Right atrium auricular region (tissue), 2 donors: Measurements from ENCODE around the gene SPOCK1. TPM values are rescaled to one million over a fixed set of nuclear protein-coding genes. Genes with fewer than 3 reads are reported as not detected.

ENCODE experiments used
- DNase-seq: peaks from one replicate; pipeline ENCODE4 v3.0.0-alpha.2; 2019; ENCODE audit warnings: low spot score
- H3K27ac ChIP-seq, 2 donors: fragments of 200-600 bp; sonication (generic); 1 replicate in 1 of 2; 2 replicates in 1 of 2; pipeline ENCODE4 v1.5.1; 2016 to 2019
- H3K27me3 ChIP-seq, 2 donors: fragments of 200-600 bp; sonication (generic); one replicate each; pipeline versions ENCODE4 v1.5.1 to v1.6.0; 2017 to 2019
- H3K36me3 ChIP-seq: fragments of 200-600 bp; sonication (generic); one replicate; pipeline ENCODE4 v1.5.1; 2016
- H3K4me1 ChIP-seq, 2 donors: fragments of 200-600 bp; sonication (generic); one replicate each; pipeline versions ENCODE4 v1.5.1 to v1.6.0; 2017 to 2019
- H3K4me3 ChIP-seq, 2 donors: fragments of 200-600 bp; sonication (generic); 1 replicate in 1 of 2; 2 replicates in 1 of 2; pipeline ENCODE4 v1.5.1; 2017 to 2019; ENCODE audit warnings: mild to moderate bottlenecking in 1 of 2, moderate library complexity in 1 of 2
- H3K9me3 ChIP-seq, 2 donors: fragments of 200-600 bp; sonication (generic); one replicate each; pipeline ENCODE4 v1.5.1; 2019
- total RNA-seq, 2 donors: library from RNA; depleted of rRNA; stranded (reverse); fragments of >200 nt; gene quantifications; one replicate each; pipeline ENCODE4 v1.1.0, GENCODE V29; 2016
- TF ChIP-seq, protein P1 (sequence below), 2 donors: fragments of 200-600 bp; sonication (generic); IDR thresholded peaks; one replicate each; pipeline ENCODE4 v1.5.1; 2019; ENCODE audit warnings: antibody characterized with exemption in 2 of 2

Gene SPOCK1
- total RNA-seq, 2 donors from 2014 or later, result 59.8 to 84.5 TPM

DNA sequence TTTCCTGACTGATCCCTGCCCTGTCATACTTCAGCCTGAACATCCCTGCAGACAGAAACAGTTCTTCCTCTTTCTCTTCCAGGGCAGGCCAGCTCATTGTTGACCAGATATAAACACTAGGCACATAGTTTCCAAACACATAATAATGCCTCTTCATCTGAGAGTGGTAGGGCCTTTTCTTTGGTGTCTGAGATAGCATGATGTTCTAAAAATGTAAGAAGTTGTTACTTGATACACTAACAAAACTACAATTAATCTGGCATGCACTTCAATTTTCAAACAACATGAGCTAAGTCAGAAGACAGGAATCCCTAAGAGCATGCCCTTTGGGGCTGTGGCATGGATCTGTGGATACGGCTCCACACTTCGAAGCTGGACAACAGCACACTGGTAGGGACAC, 246.6 kb downstream of the SPOCK1 start:
- no peaks in the 10 kb centered on the region for H3K36me3 ChIP-seq
- H3K27me3 ChIP-seq, result no peaks in the 10 kb centered on the region
- H3K4me1 ChIP-seq, result peaks cover 0 to 46% of the 10 kb centered on the region in 2 donors
- H3K4me3 ChIP-seq, result no peak overlapping the region
- H3K27ac ChIP-seq, result no peak overlapping the region
- no peak for DNase-seq
- TF ChIP-seq, protein P1, sequence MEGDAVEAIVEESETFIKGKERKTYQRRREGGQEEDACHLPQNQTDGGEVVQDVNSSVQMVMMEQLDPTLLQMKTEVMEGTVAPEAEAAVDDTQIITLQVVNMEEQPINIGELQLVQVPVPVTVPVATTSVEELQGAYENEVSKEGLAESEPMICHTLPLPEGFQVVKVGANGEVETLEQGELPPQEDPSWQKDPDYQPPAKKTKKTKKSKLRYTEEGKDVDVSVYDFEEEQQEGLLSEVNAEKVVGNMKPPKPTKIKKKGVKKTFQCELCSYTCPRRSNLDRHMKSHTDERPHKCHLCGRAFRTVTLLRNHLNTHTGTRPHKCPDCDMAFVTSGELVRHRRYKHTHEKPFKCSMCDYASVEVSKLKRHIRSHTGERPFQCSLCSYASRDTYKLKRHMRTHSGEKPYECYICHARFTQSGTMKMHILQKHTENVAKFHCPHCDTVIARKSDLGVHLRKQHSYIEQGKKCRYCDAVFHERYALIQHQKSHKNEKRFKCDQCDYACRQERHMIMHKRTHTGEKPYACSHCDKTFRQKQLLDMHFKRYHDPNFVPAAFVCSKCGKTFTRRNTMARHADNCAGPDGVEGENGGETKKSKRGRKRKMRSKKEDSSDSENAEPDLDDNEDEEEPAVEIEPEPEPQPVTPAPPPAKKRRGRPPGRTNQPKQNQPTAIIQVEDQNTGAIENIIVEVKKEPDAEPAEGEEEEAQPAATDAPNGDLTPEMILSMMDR (IDR thresholded peaks at IDR 0.05), result no peak
- H3K9me3 ChIP-seq, result no peaks in the 10 kb centered on the region

- Histone ChIP-seq H3K27ac (peak overlapping the region in 1 of 2 donors; percentile 5), H3K4me3 (no peak overlapping the region), H3K9me3 (no peaks in the 10 kb centered on the region), H3K27me3 (no peaks in the 10 kb centered on the region), H3K36me3 (no peaks in the 10 kb centered on the region), H3K4me1 (peaks cover 0 to 46% of the 10 kb centered on the region in 2 donors)
- no peak for DNase-seq
- TF ChIP-seq, protein P1 (IDR thresholded peaks at IDR 0.05), result no peak
Measured at GRCh38 chr5:137250421-137250820, 248.7 kb downstream of the SPOCK1 start.

GRCh38 chr5:137248527-137248926, 250.6 kb downstream of the SPOCK1 start:
- no peaks in the 10 kb centered on the region for H3K36me3 ChIP-seq
- no peak overlapping the region for H3K4me3 ChIP-seq
- H3K27me3 ChIP-seq, result no peaks in the 10 kb centered on the region
- H3K9me3 ChIP-seq, result no peaks in the 10 kb centered on the region
- no peak for DNase-seq
- H3K4me1 ChIP-seq, result peaks cover 0 to 27% of the 10 kb centered on the region in 2 donors
- TF ChIP-seq, protein P1 (IDR thresholded peaks at IDR 0.05), result no peak
- no peak overlapping the region for H3K27ac ChIP-seq

DNA sequence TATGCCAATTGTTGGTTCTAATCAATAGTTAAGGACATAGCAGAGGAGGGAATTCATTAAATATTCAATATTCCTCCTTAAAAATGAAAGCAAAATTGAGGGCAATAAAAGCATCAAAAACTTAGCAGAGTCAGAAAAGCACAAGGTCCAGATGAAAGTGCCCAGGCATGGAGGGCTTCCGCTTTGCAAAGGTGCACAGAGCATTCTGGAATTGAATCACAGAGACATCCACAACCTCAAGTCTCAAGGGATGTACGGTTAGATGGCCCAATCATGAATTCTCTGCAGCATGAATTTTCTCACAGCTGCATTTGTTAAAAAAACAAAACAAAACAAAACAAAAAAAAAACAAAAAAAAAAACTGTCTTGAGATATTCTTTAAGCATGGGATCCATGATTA, 253.7 kb downstream of the SPOCK1 start:
- TF ChIP-seq, protein P1 (IDR thresholded peaks at IDR 0.05), result no peak
- Histone ChIP-seq H3K27me3 (no peaks in the 10 kb centered on the region), H3K4me3 (no peak overlapping the region), H3K27ac (no peak overlapping the region), H3K9me3 (no peaks in the 10 kb centered on the region), H3K4me1 (peaks cover 0 to 6% of the 10 kb centered on the region in 2 donors), H3K36me3 (no peaks in the 10 kb centered on the region)
- DNase-seq, result no peak

- H3K4me1 ChIP-seq, result no peaks in the 10 kb centered on the region
- TF ChIP-seq, protein P1 (IDR thresholded peaks at IDR 0.05), result no peak
- H3K9me3 ChIP-seq, result peaks cover 0 to 8% of the 10 kb centered on the region in 2 donors
- H3K4me3 ChIP-seq, result no peak overlapping the region
- H3K27me3 ChIP-seq, result no peaks in the 10 kb centered on the region
- no peaks in the 10 kb centered on the region for H3K36me3 ChIP-seq
- no peak overlapping the region for H3K27ac ChIP-seq
- DNase-seq, result no peak
Measured at GRCh38 chr5:137240285-137240684, 258.8 kb downstream of the SPOCK1 start.

- no peak overlapping the region for H3K4me3 ChIP-seq
- no peaks in the 10 kb centered on the region for H3K36me3 ChIP-seq
- H3K27ac ChIP-seq, result no peak overlapping the region
- no peaks in the 10 kb centered on the region for H3K27me3 ChIP-seq
- TF ChIP-seq, protein P1 (IDR thresholded peaks at IDR 0.05), result no peak
- DNase-seq, result no peak
- peaks cover 0 to 8% of the 10 kb centered on the region in 2 donors for H3K9me3 ChIP-seq
- no peaks in the 10 kb centered on the region for H3K4me1 ChIP-seq
Measured at GRCh38 chr5:137236849-137237507, 262.1 kb downstream of the SPOCK1 start.
